ENCODE results near the gene RPS18. TPM values are rescaled to one million over a fixed set of nuclear protein-coding genes. Genes with fewer than 3 reads are reported as not detected.

The RPS18 gene
- total and polyA plus RNA-seq, 2 of the 13 experiments (the other 11 are each of a cell fraction or from before 2014, with no cell fraction given) = 3,896 to 5,806 TPM

DNA sequence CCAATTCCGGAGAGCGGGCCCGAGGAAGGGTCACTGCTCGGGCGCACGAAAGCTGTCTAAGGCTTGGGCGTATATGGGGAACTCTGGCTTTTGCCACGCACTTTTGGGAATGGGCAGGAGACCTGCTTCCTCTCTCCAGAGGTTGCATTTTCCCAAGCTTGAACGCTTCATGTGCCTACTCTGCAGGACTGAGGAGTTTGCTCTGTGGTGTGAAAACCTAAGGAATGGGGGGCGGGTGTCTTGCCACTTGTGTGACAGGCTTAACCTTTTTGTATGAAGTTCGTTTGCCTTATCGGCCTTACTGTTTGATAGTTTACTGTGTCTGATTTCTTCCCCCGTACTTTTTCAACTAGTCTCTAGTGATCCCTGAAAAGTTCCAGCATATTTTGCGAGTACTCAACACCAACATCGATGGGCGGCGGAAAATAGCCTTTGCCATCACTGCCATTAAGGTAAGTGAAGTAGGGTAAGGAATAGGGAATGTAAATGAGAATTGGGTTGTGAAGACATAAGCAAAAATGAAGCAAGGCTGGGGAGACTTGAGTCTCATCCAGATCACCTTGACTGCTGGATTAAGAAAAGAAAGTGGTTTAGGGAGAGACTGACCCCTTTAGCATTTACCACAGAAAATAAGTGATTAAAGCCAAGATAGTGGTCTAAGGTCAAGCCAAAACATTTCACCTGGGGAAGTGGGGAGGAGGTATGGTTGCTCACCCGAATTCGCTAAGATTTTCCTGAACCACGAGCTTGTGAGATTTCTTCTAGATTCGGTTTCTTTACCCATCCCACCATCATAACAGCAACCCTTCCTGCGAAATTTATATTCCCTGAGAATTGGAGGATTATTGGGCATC is 627 bp downstream of the RPS18 start (continued):
- TF ChIP-seq, protein P1, sequence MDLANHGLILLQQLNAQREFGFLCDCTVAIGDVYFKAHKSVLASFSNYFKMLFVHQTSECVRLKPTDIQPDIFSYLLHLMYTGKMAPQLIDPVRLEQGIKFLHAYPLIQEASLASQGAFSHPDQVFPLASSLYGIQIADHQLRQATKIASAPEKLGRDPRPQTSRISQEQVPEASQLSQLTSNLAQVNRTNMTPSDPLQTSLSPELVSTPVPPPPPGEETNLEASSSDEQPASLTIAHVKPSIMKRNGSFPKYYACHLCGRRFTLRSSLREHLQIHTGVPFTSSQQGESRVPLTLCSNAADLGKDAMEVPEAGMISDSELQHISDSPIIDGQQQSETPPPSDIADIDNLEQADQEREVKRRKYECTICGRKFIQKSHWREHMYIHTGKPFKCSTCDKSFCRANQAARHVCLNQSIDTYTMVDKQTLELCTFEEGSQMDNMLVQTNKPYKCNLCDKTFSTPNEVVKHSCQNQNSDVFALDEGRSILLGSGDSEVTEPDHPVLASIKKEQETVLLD (CRISPR knock-in tag; IDR thresholded peaks at IDR 0.05; ENCODE audit: low read depth) = no peak
- peak; percentile 4; the same call in 1 of the 2 replicates for TF ChIP-seq EED (CRISPR knock-in tag; IDR thresholded peaks at IDR 0.05)
- TF ChIP-seq POLR2AphosphoS2 (IDR thresholded peaks at IDR 0.05; ENCODE audit: low read depth, low read length) = no peak
- no peak for TF ChIP-seq NFE2L2 (IDR thresholded peaks at IDR 0.05; ENCODE audit: low read length)
- TF ChIP-seq ZFP37 (CRISPR knock-in tag; IDR thresholded peaks at IDR 0.05; ENCODE audit: borderline replicate concordance) = no peak; the same call in 1 of the 2 replicates
- TF ChIP-seq MAZ (IDR thresholded peaks at IDR 0.05; ENCODE audit: borderline replicate concordance, low read depth, low read length) = no peak
- no peak for TF ChIP-seq MAZ (CRISPR knock-in tag; IDR thresholded peaks at IDR 0.05; ENCODE audit: low read depth)
- TF ChIP-seq ZNF766 (CRISPR knock-in tag; IDR thresholded peaks at IDR 0.05; ENCODE audit: borderline replicate concordance) = no peak
- TF ChIP-seq ZNF644 (CRISPR knock-in tag; IDR thresholded peaks at IDR 0.05; ENCODE audit: low read depth) = no peak
- TF ChIP-seq ZNF224 (CRISPR knock-in tag; IDR thresholded peaks at IDR 0.05) = no peak
- no peak for TF ChIP-seq HNRNPL (IDR thresholded peaks at IDR 0.05; ENCODE audit: low read depth, low read length)
- TF ChIP-seq HHEX (CRISPR knock-in tag; IDR thresholded peaks at IDR 0.05) = no peak
- TF ChIP-seq SIN3B (IDR thresholded peaks at IDR 0.05; ENCODE audit: low read length) = no peak
- no peak for TF ChIP-seq ZNF20 (CRISPR knock-in tag; IDR thresholded peaks at IDR 0.05)
- peak; percentile 7; the same call in 1 of the 2 replicates for TF ChIP-seq ZNF274 (CRISPR knock-in tag; IDR thresholded peaks at IDR 0.05)
- TF ChIP-seq ZNF616 (CRISPR knock-in tag; IDR thresholded peaks at IDR 0.05; ENCODE audit: low read depth) = peak; percentile 47; the same call in 1 of the 2 replicates
- TF ChIP-seq ZNF737 (CRISPR knock-in tag; IDR thresholded peaks at IDR 0.05; ENCODE audit: borderline replicate concordance) = peak; percentile 10; the same call in 1 of the 2 replicates
- TF ChIP-seq, protein P2, sequence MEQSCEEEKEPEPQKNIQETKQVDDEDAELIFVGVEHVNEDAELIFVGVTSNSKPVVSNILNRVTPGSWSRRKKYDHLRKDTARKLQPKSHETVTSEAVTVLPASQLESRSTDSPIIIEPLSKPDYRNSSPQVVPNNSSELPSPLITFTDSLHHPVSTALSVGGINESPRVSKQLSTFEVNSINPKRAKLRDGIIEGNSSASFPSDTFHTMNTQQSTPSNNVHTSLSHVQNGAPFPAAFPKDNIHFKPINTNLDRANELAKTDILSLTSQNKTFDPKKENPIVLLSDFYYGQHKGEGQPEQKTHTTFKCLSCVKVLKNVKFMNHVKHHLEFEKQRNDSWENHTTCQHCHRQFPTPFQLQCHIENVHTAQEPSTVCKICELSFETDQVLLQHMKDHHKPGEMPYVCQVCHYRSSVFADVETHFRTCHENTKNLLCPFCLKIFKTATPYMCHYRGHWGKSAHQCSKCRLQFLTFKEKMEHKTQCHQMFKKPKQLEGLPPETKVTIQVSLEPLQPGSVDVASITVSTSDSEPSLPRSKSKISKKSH (CRISPR knock-in tag; IDR thresholded peaks at IDR 0.05; ENCODE audit: borderline replicate concordance) = no peak
- no peak for TF ChIP-seq ZBTB42 (CRISPR knock-in tag; IDR thresholded peaks at IDR 0.05)
- no peak for TF ChIP-seq RXRB (CRISPR knock-in tag; IDR thresholded peaks at IDR 0.05; ENCODE audit: borderline replicate concordance)
- TF ChIP-seq FOXK1 (CRISPR knock-in tag; IDR thresholded peaks at IDR 0.05; ENCODE audit: borderline replicate concordance, low read depth) = no peak
- TF ChIP-seq ZNF572 (CRISPR knock-in tag; IDR thresholded peaks at IDR 0.05) = no peak
- no peak for TF ChIP-seq KLF13 (CRISPR knock-in tag; IDR thresholded peaks at IDR 0.05)
- TF ChIP-seq ZNF883 (CRISPR knock-in tag; IDR thresholded peaks at IDR 0.05; ENCODE audit: not compliant biosample characterization) = no peak
- TF ChIP-seq DMAP1 (CRISPR knock-in tag; IDR thresholded peaks at IDR 0.05) = peak; percentile 75
- no peak for TF ChIP-seq ZBTB21 (CRISPR knock-in tag; IDR thresholded peaks at IDR 0.05)
- no peak for TF ChIP-seq ZNF709 (CRISPR knock-in tag; IDR thresholded peaks at IDR 0.05)

All from HepG2 (cell line).